Measurements from ENCODE around the gene NOTO. TPM values are rescaled to one million over a fixed set of nuclear protein-coding genes. Genes with fewer than 3 reads are reported as not detected.

NOTO gene
- total RNA-seq, 1 donor = not detected

DNA sequence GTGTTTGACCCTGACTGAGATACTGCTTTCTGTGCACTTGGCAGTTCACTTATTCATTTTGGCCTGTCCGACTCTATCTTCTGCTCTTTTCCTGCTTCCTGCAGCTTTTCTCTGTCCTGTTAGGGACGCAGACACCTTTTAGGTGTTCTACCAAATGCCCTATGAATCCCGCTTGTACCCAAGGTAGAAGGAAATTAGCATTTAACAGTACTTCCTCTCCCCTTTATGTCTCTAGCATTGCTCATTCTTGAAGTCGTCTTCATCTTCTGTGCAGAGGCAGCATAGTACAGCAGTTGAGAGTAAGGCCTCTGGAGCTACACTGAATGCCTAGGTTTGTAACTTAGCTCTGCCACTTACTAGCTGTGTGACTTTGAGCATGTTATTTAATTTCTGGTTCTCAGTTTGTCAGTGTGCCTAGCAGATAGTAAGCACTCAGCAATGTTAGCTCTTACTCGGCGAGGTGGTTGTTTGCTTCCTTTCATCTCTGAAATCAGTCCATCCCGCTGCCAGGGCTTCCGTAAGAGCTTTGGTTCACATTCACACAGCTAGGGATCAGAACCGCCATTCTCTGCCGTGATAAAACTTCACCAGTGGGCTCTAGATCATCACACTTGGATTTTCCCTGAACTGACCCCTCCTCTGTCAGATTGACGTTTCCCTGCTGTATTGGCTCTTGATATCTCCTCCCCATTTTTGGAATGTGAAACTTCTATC lies 33.1 kb downstream of the NOTO start:
- Histone ChIP-seq H3K4me1 (ENCODE audit: insufficient read depth, low read length) (peaks cover 24% of the 10 kb centered on the region), H3K4me3 (ENCODE audit: low read length) (peak overlapping the region; percentile 71), H3K9me3 (ENCODE audit: low read depth, low read length) (no peaks in the 10 kb centered on the region), H3K27me3 (ENCODE audit: insufficient read depth, low read length) (no peaks in the 10 kb centered on the region)

GRCh38 chr2:73237168-73237567 lies 34.8 kb downstream of the NOTO start:
- H3K27me3 ChIP-seq (ENCODE audit: insufficient read depth, low read length) = no peaks in the 10 kb centered on the region
- no peaks in the 10 kb centered on the region for H3K9me3 ChIP-seq (ENCODE audit: low read depth, low read length)
- peaks cover 24% of the 10 kb centered on the region for H3K4me1 ChIP-seq (ENCODE audit: insufficient read depth, low read length)
- no peak overlapping the region for H3K4me3 ChIP-seq (ENCODE audit: low read length)

DNA sequence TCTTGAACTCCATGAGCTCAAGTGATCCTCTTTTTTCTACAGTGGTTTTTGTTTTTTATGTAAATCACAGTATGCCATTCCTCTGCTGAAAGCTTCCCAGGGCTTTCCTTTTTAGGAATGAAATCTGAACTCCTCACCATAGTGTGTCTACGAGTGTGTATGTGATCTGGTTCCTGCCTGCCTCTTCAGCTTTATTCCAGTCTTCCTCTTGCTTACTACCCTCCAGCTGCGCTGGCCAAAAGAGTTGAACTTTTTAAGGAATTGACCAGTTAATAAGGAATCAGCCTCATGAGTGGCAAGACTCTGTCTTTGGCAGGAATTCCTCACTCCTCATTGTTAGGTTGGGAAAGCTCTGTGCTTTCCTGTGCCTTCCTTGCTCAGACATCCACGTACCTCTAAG lies 35.8 kb downstream of the NOTO start:
- Histone ChIP-seq H3K4me1 (ENCODE audit: insufficient read depth, low read length) (peaks cover 17% of the 10 kb centered on the region), H3K27me3 (ENCODE audit: insufficient read depth, low read length) (no peaks in the 10 kb centered on the region), H3K4me3 (ENCODE audit: low read length) (no peak overlapping the region), H3K9me3 (ENCODE audit: low read depth, low read length) (no peaks in the 10 kb centered on the region)

DNA sequence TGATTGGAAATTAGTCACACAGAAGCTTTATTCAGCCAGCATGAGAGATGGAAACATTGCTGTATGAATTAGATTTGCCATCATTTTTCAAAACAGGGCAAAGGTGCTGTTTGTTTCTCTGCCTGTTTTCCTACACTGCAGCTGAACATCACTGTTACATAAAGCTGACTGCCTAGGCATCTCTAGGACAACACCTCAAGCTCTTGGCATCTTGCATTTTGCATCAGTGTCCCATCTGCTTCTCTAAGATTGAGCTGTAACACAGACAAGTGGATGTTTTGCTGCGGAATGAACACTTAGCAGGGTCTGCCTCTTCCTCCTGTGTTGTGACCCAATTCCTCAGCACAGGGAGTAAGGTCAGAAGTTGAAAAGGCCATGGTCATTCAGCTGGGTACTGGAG lies 36.6 kb downstream of the NOTO start:
- no peak overlapping the region for H3K4me3 ChIP-seq (ENCODE audit: low read length)
- peaks cover 14% of the 10 kb centered on the region for H3K4me1 ChIP-seq (ENCODE audit: insufficient read depth, low read length)
- no peaks in the 10 kb centered on the region for H3K27me3 ChIP-seq (ENCODE audit: insufficient read depth, low read length)
- H3K9me3 ChIP-seq (ENCODE audit: low read depth, low read length) = no peaks in the 10 kb centered on the region

DNA sequence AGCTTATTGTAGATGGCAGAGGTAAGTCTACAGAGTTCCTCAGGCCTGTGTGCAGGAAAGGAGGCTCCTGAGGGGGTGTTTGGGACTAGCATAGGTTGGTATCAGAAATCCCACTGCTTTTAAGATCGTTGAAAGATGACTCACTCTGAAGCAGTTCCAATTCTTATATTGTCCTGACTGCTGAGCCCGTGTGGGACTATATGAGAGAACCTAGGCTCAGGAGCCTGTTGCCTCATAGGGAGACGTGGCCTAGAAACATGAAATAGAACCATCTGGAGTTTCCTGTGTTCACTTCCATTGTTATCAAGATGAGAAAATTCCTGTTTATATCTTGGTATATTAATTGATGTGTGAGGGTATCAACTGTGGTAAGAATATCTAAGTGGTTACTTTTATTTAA lies 37.4 kb downstream of the NOTO start:
- no peaks in the 10 kb centered on the region for H3K9me3 ChIP-seq (ENCODE audit: low read depth, low read length)
- no peaks in the 10 kb centered on the region for H3K27me3 ChIP-seq (ENCODE audit: insufficient read depth, low read length)
- peaks cover 12% of the 10 kb centered on the region for H3K4me1 ChIP-seq (ENCODE audit: insufficient read depth, low read length)
- no peak overlapping the region for H3K4me3 ChIP-seq (ENCODE audit: low read length)

DNA sequence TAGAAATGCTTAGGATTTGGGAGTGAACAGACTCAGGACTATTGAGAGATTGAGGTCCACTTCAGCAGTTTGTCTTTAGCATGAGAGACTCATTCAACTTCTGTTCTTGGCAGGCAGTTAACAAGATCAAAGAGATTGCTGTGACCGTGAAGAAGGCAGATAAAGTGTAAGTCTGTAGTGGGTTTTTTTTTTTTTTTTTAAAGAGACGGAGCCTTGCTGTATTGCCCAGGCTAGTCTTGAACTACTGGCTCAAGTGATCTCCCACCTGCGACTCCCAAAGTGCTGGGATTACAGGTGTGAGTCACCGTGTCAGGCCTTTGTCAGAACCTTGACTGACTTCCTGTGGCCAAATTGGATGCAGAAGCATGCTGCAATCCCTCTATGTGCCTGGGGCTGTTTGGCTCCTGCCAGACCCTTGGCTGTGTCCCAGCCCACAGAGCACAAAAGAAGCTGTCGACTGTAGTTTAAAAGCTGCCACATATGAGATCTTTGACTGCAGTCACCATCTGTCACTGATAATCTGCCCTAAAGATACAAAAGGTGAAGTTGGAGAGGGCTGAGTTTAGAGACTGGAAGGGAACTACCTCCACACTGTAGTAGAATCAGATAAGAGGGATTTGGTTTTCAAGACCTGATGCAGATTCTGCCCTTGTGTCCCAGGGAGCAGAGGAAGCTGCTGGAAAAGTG lies 41.7 kb downstream of the NOTO start:
- H3K27me3 ChIP-seq (ENCODE audit: insufficient read depth, low read length) = no peaks in the 10 kb centered on the region
- H3K4me1 ChIP-seq (ENCODE audit: insufficient read depth, low read length) = no peaks in the 10 kb centered on the region
- H3K9me3 ChIP-seq (ENCODE audit: low read depth, low read length) = no peaks in the 10 kb centered on the region
- H3K4me3 ChIP-seq (ENCODE audit: low read length) = no peak overlapping the region

DNA sequence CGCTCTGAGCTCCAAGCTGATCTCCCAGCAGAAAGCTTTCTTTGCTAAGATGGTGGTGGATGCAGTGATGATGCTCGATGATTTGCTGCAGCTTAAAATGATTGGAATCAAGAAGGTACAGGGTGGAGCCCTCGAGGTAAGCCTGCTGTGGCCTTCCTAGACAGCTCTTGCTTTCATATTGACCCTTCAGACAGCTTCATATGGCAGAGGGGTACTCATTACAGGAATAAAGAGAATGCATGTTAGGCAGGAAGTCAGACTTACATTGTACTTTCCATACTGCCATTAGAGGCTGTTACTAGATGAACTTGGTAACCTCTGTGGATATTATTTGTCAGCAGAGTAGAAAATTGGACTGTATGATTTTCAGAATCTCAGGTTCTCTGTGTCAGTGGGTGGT lies 42.2 kb downstream of the NOTO start:
- no peaks in the 10 kb centered on the region for H3K4me1 ChIP-seq (ENCODE audit: insufficient read depth, low read length)
- no peaks in the 10 kb centered on the region for H3K9me3 ChIP-seq (ENCODE audit: low read depth, low read length)
- no peaks in the 10 kb centered on the region for H3K27me3 ChIP-seq (ENCODE audit: insufficient read depth, low read length)
- H3K4me3 ChIP-seq (ENCODE audit: low read length) = no peak overlapping the region

DNA sequence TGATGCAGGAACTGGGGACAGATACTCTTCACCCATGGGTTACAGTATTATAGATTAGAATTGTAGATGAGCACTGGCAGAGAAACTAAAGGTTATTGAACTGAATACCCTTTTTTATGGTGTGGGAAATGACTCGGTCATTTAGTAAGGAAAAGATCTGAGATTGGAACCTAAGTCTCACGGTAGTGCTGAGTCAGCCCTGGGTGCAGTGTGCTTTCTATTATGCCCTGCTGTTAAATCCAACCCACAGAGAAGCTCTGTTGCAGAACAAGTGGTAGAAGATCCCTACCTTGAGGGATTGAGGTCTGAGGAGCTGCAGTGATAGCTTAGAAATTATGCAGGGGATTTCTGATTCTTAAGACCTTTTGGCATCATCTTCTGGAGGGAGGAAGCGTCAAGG lies 44.5 kb downstream of the NOTO start:
- Histone ChIP-seq H3K4me1 (ENCODE audit: insufficient read depth, low read length) (no peaks in the 10 kb centered on the region), H3K9me3 (ENCODE audit: low read depth, low read length) (no peaks in the 10 kb centered on the region), H3K4me3 (ENCODE audit: low read length) (no peak overlapping the region), H3K27me3 (ENCODE audit: insufficient read depth, low read length) (no peaks in the 10 kb centered on the region)

GRCh38 chr2:73249636-73250035 lies 47.3 kb downstream of the NOTO start:
- no peaks in the 10 kb centered on the region for H3K9me3 ChIP-seq (ENCODE audit: low read depth, low read length)
- H3K4me1 ChIP-seq (ENCODE audit: insufficient read depth, low read length) = no peaks in the 10 kb centered on the region
- H3K4me3 ChIP-seq (ENCODE audit: low read length) = no peak overlapping the region
- no peaks in the 10 kb centered on the region for H3K27me3 ChIP-seq (ENCODE audit: insufficient read depth, low read length)

DNA sequence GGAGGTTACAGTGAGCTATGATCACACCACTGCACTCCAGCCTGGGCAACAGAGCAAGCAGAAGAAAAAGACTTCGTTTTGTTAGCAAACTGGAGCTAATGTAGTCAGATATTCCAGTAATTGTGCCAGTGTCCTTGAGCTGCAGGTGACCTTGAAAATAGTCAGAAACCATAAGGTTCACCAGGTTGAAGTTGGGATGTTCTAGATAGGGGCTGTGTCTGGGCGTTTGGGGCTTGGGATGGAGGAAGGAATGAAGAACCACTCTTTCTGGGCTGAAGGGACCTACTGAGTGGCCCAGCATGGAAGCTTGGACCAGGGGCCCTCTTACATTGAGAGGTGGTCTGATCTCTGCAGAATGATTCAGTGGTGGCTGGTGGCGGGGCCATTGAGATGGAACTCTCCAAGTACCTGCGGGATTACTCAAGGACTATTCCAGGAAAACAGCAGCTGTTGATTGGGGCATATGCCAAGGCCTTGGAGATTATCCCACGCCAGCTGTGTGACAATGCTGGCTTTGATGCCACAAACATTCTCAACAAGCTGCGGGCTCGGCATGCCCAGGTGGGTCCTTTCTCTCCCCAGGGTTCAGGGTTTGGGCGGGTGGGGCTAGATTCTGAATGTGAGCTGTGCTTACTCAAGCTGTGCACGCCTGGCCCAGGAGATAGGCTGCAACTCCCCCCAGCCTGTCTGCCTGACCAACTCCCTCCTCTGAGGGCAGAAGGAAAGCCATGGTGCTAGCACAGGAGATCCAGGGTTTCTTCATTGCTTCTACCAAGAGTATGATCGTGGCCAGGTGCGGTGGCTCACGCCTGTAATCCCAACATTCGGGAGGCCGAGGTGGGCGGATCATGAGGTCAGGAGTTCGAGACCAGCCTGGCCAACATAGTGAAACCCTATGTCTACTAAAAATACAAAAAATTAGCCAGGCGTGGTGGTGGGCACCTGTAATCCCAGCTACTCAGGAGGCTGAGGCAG lies 48.8 kb downstream of the NOTO start:
- Histone ChIP-seq H3K27me3 (ENCODE audit: insufficient read depth, low read length) (no peaks in the 10 kb centered on the region), H3K9me3 (ENCODE audit: low read depth, low read length) (no peaks in the 10 kb centered on the region), H3K4me3 (ENCODE audit: low read length) (no peak overlapping the region), H3K4me1 (ENCODE audit: insufficient read depth, low read length) (no peaks in the 10 kb centered on the region)

GRCh38 chr2:73252238-73253027 lies 50.1 kb downstream of the NOTO start:
- no peak overlapping the region for H3K4me3 ChIP-seq (ENCODE audit: low read length)
- no peaks in the 10 kb centered on the region for H3K9me3 ChIP-seq (ENCODE audit: low read depth, low read length)
- H3K27me3 ChIP-seq (ENCODE audit: insufficient read depth, low read length) = no peaks in the 10 kb centered on the region
- H3K4me1 ChIP-seq (ENCODE audit: insufficient read depth, low read length) = no peaks in the 10 kb centered on the region

GRCh38 chr2:73253400-73253799 lies 51.0 kb downstream of the NOTO start:
- H3K9me3 ChIP-seq (ENCODE audit: low read depth, low read length) = no peaks in the 10 kb centered on the region
- H3K4me1 ChIP-seq (ENCODE audit: insufficient read depth, low read length) = no peaks in the 10 kb centered on the region
- no peak overlapping the region for H3K4me3 ChIP-seq (ENCODE audit: low read length)
- H3K27me3 ChIP-seq (ENCODE audit: insufficient read depth, low read length) = no peaks in the 10 kb centered on the region

GRCh38 chr2:73253901-73254300 lies 51.5 kb downstream of the NOTO start:
- H3K27me3 ChIP-seq (ENCODE audit: insufficient read depth, low read length) = no peaks in the 10 kb centered on the region

GRCh38 chr2:73254343-73255006 lies 52.1 kb downstream of the NOTO start:
- Histone ChIP-seq H3K4me3 (ENCODE audit: low read length) (no peak overlapping the region), H3K4me1 (ENCODE audit: insufficient read depth, low read length) (no peaks in the 10 kb centered on the region), H3K9me3 (ENCODE audit: low read depth, low read length) (no peaks in the 10 kb centered on the region), H3K27me3 (ENCODE audit: insufficient read depth, low read length) (no peaks in the 10 kb centered on the region)

More at GRCh38 chr2:73253901-73254300, 51.5 kb downstream of the NOTO start:
- Histone ChIP-seq H3K4me1 (ENCODE audit: insufficient read depth, low read length) (no peaks in the 10 kb centered on the region), H3K4me3 (ENCODE audit: low read length) (no peak overlapping the region), H3K9me3 (ENCODE audit: low read depth, low read length) (no peaks in the 10 kb centered on the region)

All from mononuclear cell (primary cell).